ENCODE data around the gene INCENP. TPM values are rescaled to one million over a fixed set of nuclear protein-coding genes. Genes with fewer than 3 reads are reported as not detected.

Gene INCENP
- total and polyA plus RNA-seq, 10 of the 15 experiments (the other 5 are each of a cell fraction or from before 2014, with no cell fraction given) = 1.4 to 96.8 (median 29.0) TPM

GRCh38 chr11:62116451-62116850 lies 7.4 kb upstream of the INCENP start (continued):
- TF ChIP-seq SP1 (IDR thresholded peaks at IDR 0.05; ENCODE audit: low read depth, low read length) (no peak), RAD51 (IDR thresholded peaks at IDR 0.05) (no peak), STAT1 (conservative IDR thresholded peaks at IDR 0.05) (no peak), MTA3 (IDR thresholded peaks at IDR 0.05; ENCODE audit: borderline replicate concordance, low read length) (no peak), SKIL (IDR thresholded peaks at IDR 0.05; ENCODE audit: low read depth, poor library complexity, severe bottlenecking) (no peak)

- Histone ChIP-seq H3K4me1 (ENCODE audit: control insufficient read depth, insufficient read depth, low read length) (no peaks in the 10 kb centered on the region), H3K27me3 (replicated peaks in 1 of 2; ENCODE audit: control insufficient read depth in 2 of 2, insufficient read depth in 2 of 2, low read length in 1 of 2) (no peaks in the 10 kb centered on the region), H3K9me3 (replicated peaks; ENCODE audit: control insufficient read depth, insufficient read depth, low read length) (peaks cover 4% of the 10 kb centered on the region; the same call in 2 of the 3 replicates), H4K20me1 (ENCODE audit: control insufficient read depth, insufficient read depth) (no peaks in the 10 kb centered on the region), H3K4me2 (ENCODE audit: control insufficient read depth, insufficient read depth) (no peak overlapping the region), H3K79me2 (ENCODE audit: control insufficient read depth, insufficient read depth, low read length) (peaks cover 7% of the 10 kb centered on the region), H3K9ac (ENCODE audit: control insufficient read depth, insufficient read depth, low read length) (no peak overlapping the region), H3K4me3 (no peak overlapping the region), H2AFZ (ENCODE audit: control insufficient read depth, low read depth, low read length) (no peak overlapping the region), H3K27ac (ENCODE audit: control insufficient read depth, insufficient read depth) (no peak overlapping the region), H3K36me3 (ENCODE audit: control insufficient read depth in 2 of 2, insufficient read depth in 2 of 2, low read length in 1 of 2) (no peaks in the 10 kb centered on the region)
- RAD21 ChIA-PET (ENCODE audit: unreplicated experiment) = no interaction called here
- CTCF ChIA-PET = interaction anchor here (2.0 kb wide), 1 partner anchor 11 kb away, joined by 11 read pairs; no protein-coding TSS in a partner anchor
- ATAC-seq (no peak), DNase-seq (ENCODE audit: low read depth, low spot score) (no peak), FAIRE-seq (no peak)
- SMC1A ChIA-PET (ENCODE audit: uncharacterized antibody, unreplicated experiment) = no interaction called here
- intact Hi-C loops (cut with micrococcal nuclease; ENCODE audit: unreplicated experiment) (no loop called here), in situ Hi-C loops (cut with MboI) (no loop called here)
- 67% methylated on average over 3 of the region's 3 CpGs for WGBS (ENCODE audit: insufficient coverage, insufficient replicate concordance, low lambda C conversion rate, missing lambda C conversion rate)
- BruUV-seq (replicated peaks) = no TSS peak
- POLR2A ChIA-PET = interaction anchor here (0.6 kb wide), 1 partner anchor 15 kb away, joined by 6 read pairs; no protein-coding TSS in a partner anchor
- TF ChIP-seq ZNF217 (IDR thresholded peaks at IDR 0.05) = no peak
- no peak for TF ChIP-seq ZZZ3 (IDR thresholded peaks at IDR 0.05; ENCODE audit: control insufficient read depth, insufficient read length, low read depth)
- no peak for TF ChIP-seq CHD1 (IDR thresholded peaks at IDR 0.05; ENCODE audit: low read depth, low read length)
- TF ChIP-seq ZBTB33 (IDR thresholded peaks at IDR 0.05) = no peak
- no peak for TF ChIP-seq MYC (IDR thresholded peaks at IDR 0.05; ENCODE audit: insufficient read depth, insufficient read length, insufficient replicate concordance, low read length, severe bottlenecking)
- TF ChIP-seq RELB (IDR thresholded peaks at IDR 0.05; ENCODE audit: low read depth) = no peak
- no peak for TF ChIP-seq STAT3 (IDR thresholded peaks at IDR 0.05; ENCODE audit: low read depth, low read length)
- no peak for TF ChIP-seq SKIL (IDR thresholded peaks at IDR 0.05; ENCODE audit: low read depth, poor library complexity, severe bottlenecking)
- no peak for TF ChIP-seq ZNF24 (IDR thresholded peaks at IDR 0.05)
- TF ChIP-seq TCF12 (IDR thresholded peaks at IDR 0.05; ENCODE audit: low read depth, low read length) = no peak
- no peak for TF ChIP-seq NR2F1 (conservative IDR thresholded peaks at IDR 0.05)
- no peak for TF ChIP-seq HDAC6 (IDR thresholded peaks at IDR 0.05; ENCODE audit: unreplicated experiment)
- TF ChIP-seq SMAD5 (IDR thresholded peaks at IDR 0.05; ENCODE audit: low read depth) = no peak
- no peak for TF ChIP-seq POLR2A (IDR thresholded peaks at IDR 0.05; ENCODE audit: low read depth, low read length)
Measured at GRCh38 chr11:62119569-62119968, 4.2 kb upstream of the INCENP start.
